Gastroesophageal sphincter (tissue), 4 donors: ENCODE data around the gene TACC3. TPM values are rescaled to one million over a fixed set of nuclear protein-coding genes. Genes with fewer than 3 reads are reported as not detected.
A peak's percentile ranks its signal among the peaks of the same experiment; 100 is the strongest.

ENCODE experiments used
- ATAC-seq: fragments of 150-250 bp; one replicate; pipeline ENCODE4 v1.9.1; 2016; ENCODE audit warnings: mild to moderate bottlenecking, moderate library complexity
- H3K27ac ChIP-seq, 4 donors: fragments of 200-600 bp; sonication (generic) in 3 of 4; 1 replicate in 3 of 4; 2 replicates in 1 of 4; pipeline ENCODE4 v1.5.1; 2016 to 2019
- H3K27me3 ChIP-seq: fragments of 200-600 bp; sonication (generic); one replicate; pipeline ENCODE4 v1.5.1; 2019
- H3K36me3 ChIP-seq, 2 donors: fragments of 200-600 bp; sonication (generic); one replicate each; pipeline ENCODE4 v1.5.1; 2019; ENCODE audit warnings: control low read depth in 1 of 2
- H3K4me1 ChIP-seq, 3 donors: fragments of 200-600 bp; sonication (generic); 1 replicate in 2 of 3; 2 replicates in 1 of 3; pipeline ENCODE4 v1.5.1; 2016 to 2019; ENCODE audit warnings: control low read depth in 2 of 3
- H3K4me3 ChIP-seq, 2 donors: fragments of 200-600 bp; sonication (generic); one replicate each; pipeline ENCODE4 v1.5.1; 2019; ENCODE audit warnings: mild to moderate bottlenecking in 1 of 2, moderate library complexity in 1 of 2
- H3K9me3 ChIP-seq, 3 donors: fragments of 200-600 bp; sonication (generic); one replicate each; pipeline ENCODE4 v1.5.1; 2017 to 2019; ENCODE audit warnings: control low read depth in 2 of 3
- CTCF ChIP-seq, 4 experiments: fragments of 200-600 bp in 2 of 4; fragments of 450-650 bp in 2 of 4; sonication (generic) in 1 of 4; IDR thresholded peaks; one replicate each; pipeline ENCODE4 v1.5.1; 2017 to 2019; ENCODE audit warnings: antibody characterized with exemption in 4 of 4, mild to moderate bottlenecking in 2 of 4, moderate library complexity in 2 of 4
- EP300 ChIP-seq: sonication (generic); formaldehyde crosslinking; IDR thresholded peaks from one replicate; pipeline ENCODE4 v1.6.1; 2017; ENCODE audit warnings: antibody characterized with exemption, mild to moderate bottlenecking
- POLR2A ChIP-seq, 2 donors: fragments of 450-650 bp; IDR thresholded peaks; one replicate each; pipeline ENCODE4 v1.6.1; 2017; ENCODE audit warnings: antibody characterized with exemption in 2 of 2, mild to moderate bottlenecking in 2 of 2, moderate library complexity in 1 of 2
- POLR2AphosphoS5 ChIP-seq: sonication (generic); formaldehyde crosslinking; IDR thresholded peaks from one replicate; pipeline ENCODE4 v1.6.1; 2017; ENCODE audit warnings: antibody characterized with exemption
- WGBS, 2 donors: methylation state at CpG; one replicate each; pipeline ENCODE4 v1.1.5; 2018; ENCODE audit warnings: low coverage in 1 of 2; 5-methylcytosine and 5-hydroxymethylcytosine counted together
- total RNA-seq, 4 donors: library from RNA; depleted of rRNA; stranded (reverse); fragments of >200 nt; gene quantifications; one replicate each; pipeline ENCODE4 v1.1.0, GENCODE V29; 2016

Gene TACC3
- total RNA-seq, 4 donors from 2014 or later, result 6.0 to 8.2 (median 7.1) TPM

- Histone ChIP-seq H3K9me3 (no peaks in the 10 kb centered on the region), H3K36me3 (no peaks in the 10 kb centered on the region), H3K27me3 (peaks cover 66% of the 10 kb centered on the region), H3K4me3 (peak overlapping the region in 1 of 2 donors; percentile 52), H3K27ac (no peak overlapping the region), H3K4me1 (peaks cover 0 to 36% (median 13%) of the 10 kb centered on the region in 3 donors)
- no peak for ATAC-seq
- no CpG with 5 or more reads among the region's 41 CpGs for WGBS, 2 donors
- TF ChIP-seq POLR2A (IDR thresholded peaks at IDR 0.05), result no peak
- TF ChIP-seq EP300, result no peak
- no peak for TF ChIP-seq CTCF (IDR thresholded peaks at IDR 0.05)
Measured at GRCh38 chr4:1766106-1767060, 45.1 kb downstream of the TACC3 start.

- TF ChIP-seq POLR2AphosphoS5, result no peak
- TF ChIP-seq CTCF (IDR thresholded peaks at IDR 0.05), result no peak
- TF ChIP-seq EP300, result no peak
- no peak for TF ChIP-seq POLR2A (IDR thresholded peaks at IDR 0.05)
- no peak for ATAC-seq
- WGBS, 2 donors, result no CpG with 5 or more reads among the region's 84 CpGs
Measured at GRCh38 chr4:1767061-1767769, 45.9 kb downstream of the TACC3 start.

GRCh38 chr4:1767770-1768366 is 46.5 kb downstream of the TACC3 start:
- Histone ChIP-seq H3K27me3 (peaks cover 76% of the 10 kb centered on the region), H3K4me1 (peaks cover 0 to 35% (median 13%) of the 10 kb centered on the region in 3 donors), H3K36me3 (no peaks in the 10 kb centered on the region), H3K27ac (no peak overlapping the region), H3K4me3 (peak overlapping the region in 1 of 2 donors; percentile 52), H3K9me3 (no peaks in the 10 kb centered on the region)
- TF ChIP-seq POLR2AphosphoS5, result no peak
- no peak for TF ChIP-seq CTCF (IDR thresholded peaks at IDR 0.05)
- TF ChIP-seq POLR2A (IDR thresholded peaks at IDR 0.05), result no peak
- TF ChIP-seq EP300, result no peak
- no peak for ATAC-seq
- 72% methylated on average over 7 of the region's 32 CpGs; no CpG with 5 or more reads in 1 of the 2 donors for WGBS, 2 donors

More at GRCh38 chr4:1767061-1767769, 45.9 kb downstream of the TACC3 start:
- no peak overlapping the region for H3K27ac ChIP-seq
- H3K4me1 ChIP-seq, result peaks cover 0 to 36% (median 13%) of the 10 kb centered on the region in 3 donors
- H3K27me3 ChIP-seq, result peaks cover 71% of the 10 kb centered on the region
- H3K4me3 ChIP-seq, result peak overlapping the region; percentile 16 to 52
- H3K36me3 ChIP-seq, result no peaks in the 10 kb centered on the region
- no peaks in the 10 kb centered on the region for H3K9me3 ChIP-seq

GRCh38 chr4:1768367-1769034 is 47.2 kb downstream of the TACC3 start:
- Histone ChIP-seq H3K9me3 (no peaks in the 10 kb centered on the region), H3K36me3 (no peaks in the 10 kb centered on the region), H3K4me1 (peaks cover 0 to 29% (median 9%) of the 10 kb centered on the region in 3 donors), H3K27me3 (peaks cover 78% of the 10 kb centered on the region), H3K27ac (no peak overlapping the region), H3K4me3 (no peak overlapping the region)
- TF ChIP-seq POLR2A (IDR thresholded peaks at IDR 0.05) (no peak), EP300 (no peak), POLR2AphosphoS5 (no peak), CTCF (IDR thresholded peaks at IDR 0.05) (no peak)
- 87% methylated on average over 3 of the region's 23 CpGs; no CpG with 5 or more reads in 1 of the 2 donors for WGBS, 2 donors
- no peak for ATAC-seq
